CD8-positive, alpha-beta memory T cell (primary cell): ENCODE results near the gene FFAR3. TPM values are rescaled to one million over a fixed set of nuclear protein-coding genes. Genes with fewer than 3 reads are reported as not detected.

Experiments
- CTCF ChIA-PET: fragments of 350-600 bp; sonication (Branson Sonifier 250); formaldehyde crosslinking; loops from one replicate; lab custom pipeline; 2021; ENCODE audit warnings: antibody characterized with exemption; lab: Charles Lee
- POLR2A ChIA-PET: fragments of 350-600 bp; sonication (Branson Sonifier 250); formaldehyde crosslinking; loops from one replicate; lab custom pipeline; 2021; ENCODE audit warnings: antibody characterized with exemption; lab: Charles Lee
- DNase-seq, 5 donors: peaks; one replicate each; pipeline versions ENCODE4 v3.0.0 to v3.0.0-alpha.2; 2020 to 2022; ENCODE audit warnings: mixed read lengths in 1 of 5
- H3K27ac ChIP-seq: one replicate; pipeline ENCODE4 v1.7.0; 2013; ENCODE audit warnings: low read depth, mild to moderate bottlenecking, low read length, moderate library complexity
- H3K27me3 ChIP-seq: 2 replicates; pipeline ENCODE4 v1.7.0; 2013; ENCODE audit warnings: low read length, mild to moderate bottlenecking; ENCODE audit not compliant: insufficient read depth, poor library complexity, severe bottlenecking
- H3K36me3 ChIP-seq: 2 replicates; pipeline ENCODE4 v1.7.0; 2013; ENCODE audit warnings: mild to moderate bottlenecking, low read length, moderate library complexity; ENCODE audit not compliant: insufficient read depth
- H3K4me1 ChIP-seq: 2 replicates; pipeline ENCODE4 v1.7.0; 2013; ENCODE audit warnings: mild to moderate bottlenecking, low read length, moderate library complexity; ENCODE audit not compliant: insufficient read depth
- H3K4me3 ChIP-seq: 2 replicates; pipeline ENCODE4 v1.7.0; 2013; ENCODE audit warnings: mild to moderate bottlenecking, low read length
- H3K9me3 ChIP-seq: 2 replicates; pipeline ENCODE4 v1.7.0; 2013; ENCODE audit warnings: mild to moderate bottlenecking, low read length
- H3K27ac Mint-ChIP-seq, 8 donors: one replicate each; pipeline ENCODE4 v1.8.0; 2020 to 2021; ENCODE audit warnings: mixed read lengths in 8 of 8, mild to moderate bottlenecking in 6 of 8, inconsistent platforms in 3 of 8, moderate library complexity in 3 of 8
- H3K27me3 Mint-ChIP-seq, 2 donors: one replicate each; pipeline ENCODE4 v1.8.0; 2020 to 2021; ENCODE audit warnings: mixed read lengths in 2 of 2, mild to moderate bottlenecking in 1 of 2, moderate library complexity in 1 of 2
- H3K36me3 Mint-ChIP-seq, 3 donors: one replicate each; pipeline ENCODE4 v1.8.0; 2020 to 2021; ENCODE audit warnings: mixed read lengths in 3 of 3, inconsistent platforms in 1 of 3, mild to moderate bottlenecking in 1 of 3
- H3K4me1 Mint-ChIP-seq, 3 donors: one replicate each; pipeline ENCODE4 v1.8.0; 2020 to 2021; ENCODE audit warnings: mixed read lengths in 3 of 3, inconsistent platforms in 1 of 3, mild to moderate bottlenecking in 1 of 3
- H3K4me3 Mint-ChIP-seq, 7 donors: one replicate each; pipeline ENCODE4 v1.8.0; 2020 to 2021; ENCODE audit warnings: mixed read lengths in 7 of 7, mild to moderate bottlenecking in 6 of 7, moderate library complexity in 4 of 7, inconsistent platforms in 2 of 7
- H3K9me3 Mint-ChIP-seq, 5 donors: one replicate each; pipeline ENCODE4 v1.8.0; 2020 to 2022; ENCODE audit warnings: mixed read lengths in 5 of 5, mild to moderate bottlenecking in 3 of 5, moderate library complexity in 2 of 5, inconsistent platforms in 1 of 5
- polyA plus RNA-seq: library from polyadenylated mRNA; unstranded; fragments of 300-500 nt; fragmentation: Illumina TruSeq; gene quantifications from one replicate; pipeline ENCODE4 v1.2.3, GENCODE V29; 2021
- total RNA-seq, 2 experiments: library from RNA; stranded (reverse); gene quantifications; one replicate each; pipeline ENCODE4 v1.2.3, GENCODE V29; 2021

The FFAR3 gene, protein sequence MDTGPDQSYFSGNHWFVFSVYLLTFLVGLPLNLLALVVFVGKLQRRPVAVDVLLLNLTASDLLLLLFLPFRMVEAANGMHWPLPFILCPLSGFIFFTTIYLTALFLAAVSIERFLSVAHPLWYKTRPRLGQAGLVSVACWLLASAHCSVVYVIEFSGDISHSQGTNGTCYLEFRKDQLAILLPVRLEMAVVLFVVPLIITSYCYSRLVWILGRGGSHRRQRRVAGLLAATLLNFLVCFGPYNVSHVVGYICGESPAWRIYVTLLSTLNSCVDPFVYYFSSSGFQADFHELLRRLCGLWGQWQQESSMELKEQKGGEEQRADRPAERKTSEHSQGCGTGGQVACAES
- total RNA-seq (not detected), polyA plus RNA-seq (not detected)

DNA sequence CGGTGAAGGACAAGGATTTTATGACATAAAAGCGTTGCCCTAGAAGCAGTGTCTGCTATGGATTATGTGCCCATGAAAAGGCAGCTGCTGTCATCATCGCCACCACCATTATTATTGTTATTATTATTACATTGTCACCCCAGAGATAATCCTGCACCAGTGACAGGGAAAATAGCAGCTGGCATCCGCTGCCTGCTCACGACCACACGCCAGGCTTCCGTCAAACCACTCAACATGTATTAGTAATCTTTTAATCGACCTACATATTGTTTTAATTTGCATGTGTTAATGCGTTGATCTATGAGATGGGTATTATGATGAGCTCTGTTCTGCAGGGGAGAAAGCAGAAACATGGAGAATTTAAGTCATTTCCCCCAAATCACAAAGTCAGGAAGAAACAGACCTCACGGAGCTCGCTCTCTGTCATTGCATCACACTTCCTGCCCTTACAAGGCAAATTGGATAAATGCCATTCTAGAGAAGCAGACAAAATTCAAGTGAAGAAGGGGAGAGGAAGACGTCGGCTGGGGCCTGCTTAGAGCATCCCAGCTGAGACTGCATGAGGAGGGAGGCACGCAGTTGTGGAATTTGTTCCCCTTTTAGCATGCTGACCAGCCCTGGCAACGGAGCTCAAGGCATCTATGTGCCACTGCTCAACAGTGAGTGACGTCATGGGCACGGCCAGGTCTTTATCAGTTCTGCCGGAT lies at the start of gene FFAR3:
TSS of gene FFAR3 (plus strand) at position 594 of the 707 bp plus-strand sequence. CDS start 431 bp downstream, outside the sequence.
- no peak for DNase-seq
- Histone ChIP-seq H3K27ac (no peak within 1 kb of the TSS), H3K36me3 (no peaks in the 10 kb centered on the region), H3K4me3 (no peak within 1 kb of the TSS), H3K27me3 (no peaks in the 10 kb centered on the region), H3K4me1 (peaks cover under 1% of the 10 kb centered on the region), H3K9me3 (no peaks in the 10 kb centered on the region)
- no peaks in the 10 kb centered on the region for H3K9me3 Mint-ChIP-seq
- peaks cover 6 to 9% (median 9%) of the 10 kb centered on the region in 3 donors for H3K4me1 Mint-ChIP-seq
- H3K27ac Mint-ChIP-seq = peak within 1 kb of the TSS in 2 of 8 donors; percentile 2 to 61
- POLR2A ChIA-PET = no interaction called here
- H3K36me3 Mint-ChIP-seq = no peaks in the 10 kb centered on the region
- peak within 1 kb of the TSS in 2 of 7 donors; percentile 5 to 16 for H3K4me3 Mint-ChIP-seq
- H3K27me3 Mint-ChIP-seq = peaks cover 15 to 25% of the 10 kb centered on the region in 2 donors
- CTCF ChIA-PET = interaction anchor here (1.1 kb wide), 1 partner anchor 153 kb away, joined by 3 read pairs; no protein-coding TSS in a partner anchor

DNA sequence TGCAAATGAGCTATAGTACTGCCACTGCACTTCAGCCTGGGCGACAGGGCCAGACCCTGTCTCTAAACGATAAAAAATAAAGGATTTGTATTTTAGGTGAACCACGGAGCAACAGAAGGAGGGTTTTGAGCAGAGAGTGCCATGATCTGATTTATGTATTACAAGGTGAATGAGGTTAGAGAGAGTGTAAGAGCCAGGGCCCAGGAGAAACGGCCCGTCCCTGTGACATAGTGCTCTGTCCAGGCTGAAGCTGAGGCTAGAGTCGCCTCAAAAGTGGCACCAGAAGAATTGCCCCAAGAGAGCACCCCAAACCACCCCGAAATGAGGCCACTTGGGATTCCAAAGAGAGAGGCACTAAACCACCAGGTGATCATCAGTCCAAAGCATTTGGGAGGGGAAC lies 49.4 kb upstream of the FFAR3 start:
- H3K27me3 Mint-ChIP-seq = peaks cover 4 to 8% of the 10 kb centered on the region in 2 donors
- H3K9me3 ChIP-seq = no peaks in the 10 kb centered on the region
- no peaks in the 10 kb centered on the region for H3K9me3 Mint-ChIP-seq
- no peaks in the 10 kb centered on the region for H3K27me3 ChIP-seq
- H3K4me3 ChIP-seq = no peak overlapping the region
- H3K36me3 Mint-ChIP-seq = no peaks in the 10 kb centered on the region
- H3K36me3 ChIP-seq = no peaks in the 10 kb centered on the region
- no peaks in the 10 kb centered on the region for H3K4me1 ChIP-seq
- peak overlapping the region; percentile 61 for H3K27ac ChIP-seq
- no peak overlapping the region for H3K27ac Mint-ChIP-seq
- no peak for DNase-seq
- ChIA-PET CTCF (no interaction called here), POLR2A (no interaction called here)
- H3K4me3 Mint-ChIP-seq = no peak overlapping the region
- H3K4me1 Mint-ChIP-seq = no peaks in the 10 kb centered on the region

DNA sequence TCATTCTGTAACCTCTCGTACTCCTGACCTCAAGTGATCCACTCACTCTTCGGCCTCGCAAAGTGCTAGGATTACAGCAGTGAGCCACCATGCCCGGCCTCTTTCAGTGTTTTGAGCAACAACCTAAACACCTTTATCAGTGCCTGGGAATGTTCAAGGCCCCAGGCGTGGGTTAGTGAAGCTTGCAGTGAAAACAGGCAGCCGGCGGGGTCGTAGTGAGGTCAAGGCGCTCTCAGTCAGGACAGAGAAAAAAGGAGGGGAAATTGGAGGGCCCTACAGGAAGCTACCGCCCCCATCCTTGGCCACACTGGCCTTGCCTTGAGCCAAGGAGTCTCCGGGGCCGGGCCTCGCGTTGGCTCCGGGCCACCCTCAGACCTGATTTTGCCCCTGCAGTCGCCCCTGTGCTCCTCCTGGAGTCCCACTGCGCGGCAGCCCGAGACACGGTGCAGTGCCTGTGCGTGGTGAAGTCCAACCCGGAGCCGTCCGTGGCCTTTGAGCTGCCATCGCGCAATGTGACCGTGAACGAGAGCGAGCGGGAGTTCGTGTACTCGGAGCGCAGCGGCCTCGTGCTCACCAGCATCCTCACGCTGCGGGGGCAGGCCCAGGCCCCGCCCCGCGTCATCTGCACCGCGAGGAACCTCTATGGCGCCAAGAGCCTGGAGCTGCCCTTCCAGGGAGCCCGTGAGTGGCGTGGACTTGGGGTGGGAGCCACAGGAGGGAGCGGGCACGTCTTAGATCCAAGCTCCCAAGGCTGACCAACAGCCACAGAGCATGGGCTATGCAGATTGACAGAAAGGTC lies 48.6 kb upstream of the FFAR3 start:
- H3K36me3 ChIP-seq = no peaks in the 10 kb centered on the region
- Mint-ChIP-seq H3K36me3 (no peaks in the 10 kb centered on the region), H3K4me1 (no peaks in the 10 kb centered on the region), H3K9me3 (no peaks in the 10 kb centered on the region), H3K27ac (no peak overlapping the region), H3K4me3 (no peak overlapping the region), H3K27me3 (peaks cover 4 to 8% of the 10 kb centered on the region in 2 donors)
- ChIA-PET POLR2A (no interaction called here), CTCF (no interaction called here)
- no peak for DNase-seq
- no peak overlapping the region for H3K4me3 ChIP-seq
- no peaks in the 10 kb centered on the region for H3K27me3 ChIP-seq
- H3K27ac ChIP-seq = peak overlapping the region; percentile 61
- H3K9me3 ChIP-seq = no peaks in the 10 kb centered on the region
- H3K4me1 ChIP-seq = no peaks in the 10 kb centered on the region

GRCh38 chr19:35310331-35310730 lies 47.9 kb upstream of the FFAR3 start:
- H3K27ac ChIP-seq = no peak overlapping the region
- H3K9me3 ChIP-seq = no peaks in the 10 kb centered on the region
- no peaks in the 10 kb centered on the region for H3K36me3 ChIP-seq
- no peaks in the 10 kb centered on the region for H3K4me1 ChIP-seq
- POLR2A ChIA-PET = interaction anchor here (0.8 kb wide), 1 partner anchor 116 kb away, joined by 3 read pairs; no protein-coding TSS in a partner anchor
- Mint-ChIP-seq H3K36me3 (no peaks in the 10 kb centered on the region), H3K4me3 (no peak overlapping the region), H3K27me3 (peaks cover 4 to 8% of the 10 kb centered on the region in 2 donors), H3K27ac (no peak overlapping the region), H3K9me3 (no peaks in the 10 kb centered on the region), H3K4me1 (no peaks in the 10 kb centered on the region)
- no peak overlapping the region for H3K4me3 ChIP-seq
- no peaks in the 10 kb centered on the region for H3K27me3 ChIP-seq
- no peak for DNase-seq
- CTCF ChIA-PET = no interaction called here

GRCh38 chr19:35310811-35311465 lies 47.3 kb upstream of the FFAR3 start:
- H3K9me3 ChIP-seq = no peaks in the 10 kb centered on the region
- POLR2A ChIA-PET = interaction anchor here (0.8 kb wide), 1 partner anchor 117 kb away, joined by 3 read pairs; no protein-coding TSS in a partner anchor
- CTCF ChIA-PET = no interaction called here
- Mint-ChIP-seq H3K27ac (no peak overlapping the region), H3K36me3 (no peaks in the 10 kb centered on the region), H3K9me3 (no peaks in the 10 kb centered on the region), H3K27me3 (peaks cover 4 to 8% of the 10 kb centered on the region in 2 donors), H3K4me1 (no peaks in the 10 kb centered on the region), H3K4me3 (no peak overlapping the region)
- no peak overlapping the region for H3K4me3 ChIP-seq
- no peaks in the 10 kb centered on the region for H3K4me1 ChIP-seq
- no peak for DNase-seq
- no peak overlapping the region for H3K27ac ChIP-seq
- H3K36me3 ChIP-seq = no peaks in the 10 kb centered on the region
- H3K27me3 ChIP-seq = no peaks in the 10 kb centered on the region

DNA sequence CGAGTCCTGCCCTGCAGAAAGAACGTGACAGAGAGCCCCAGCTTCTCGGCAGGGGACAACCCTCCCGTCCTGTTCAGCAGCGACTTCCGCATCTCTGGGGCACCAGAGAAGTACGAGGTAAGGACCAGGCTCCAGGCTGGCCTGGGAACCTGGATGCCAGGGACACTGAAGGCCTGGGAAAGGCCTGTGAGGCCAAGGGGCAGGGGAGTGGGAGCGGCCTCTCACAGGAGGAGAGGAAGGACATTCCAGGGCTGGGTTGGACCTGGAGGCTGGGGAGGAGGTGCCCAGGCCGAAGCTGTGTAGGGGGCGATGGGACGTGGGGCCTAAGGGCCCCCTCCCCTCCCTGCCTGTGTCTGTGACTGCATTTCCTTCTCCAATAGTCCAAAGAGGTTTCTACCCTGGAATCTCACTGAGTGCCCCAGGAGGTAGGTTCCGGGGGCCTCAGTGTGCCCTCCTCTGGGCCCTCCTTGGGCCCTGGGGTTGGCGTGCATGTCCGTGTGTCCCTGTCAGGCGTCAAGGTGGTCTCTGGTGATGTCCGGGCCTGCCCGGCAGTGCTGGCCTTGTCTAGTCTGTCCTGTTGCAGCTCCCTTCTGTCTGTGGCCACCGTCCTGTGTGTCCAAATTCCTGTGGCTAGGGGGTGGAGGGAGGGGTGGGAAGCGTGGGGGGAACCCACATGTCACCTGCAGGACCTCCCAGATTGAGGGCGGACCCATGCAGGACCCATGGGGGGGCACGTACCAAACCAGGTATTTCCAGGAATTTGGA lies 46.2 kb upstream of the FFAR3 start:
- POLR2A ChIA-PET = no interaction called here
- Mint-ChIP-seq H3K4me3 (no peak overlapping the region), H3K9me3 (no peaks in the 10 kb centered on the region), H3K4me1 (no peaks in the 10 kb centered on the region), H3K36me3 (no peaks in the 10 kb centered on the region), H3K27me3 (peaks cover 4 to 8% of the 10 kb centered on the region in 2 donors), H3K27ac (peak overlapping the region in 1 of 8 donors; percentile 21)
- no peaks in the 10 kb centered on the region for H3K36me3 ChIP-seq
- H3K9me3 ChIP-seq = no peaks in the 10 kb centered on the region
- DNase-seq = no peak
- H3K27me3 ChIP-seq = no peaks in the 10 kb centered on the region
- H3K27ac ChIP-seq = no peak overlapping the region
- CTCF ChIA-PET = interaction anchor here (0.6 kb wide), 1 partner anchor 27 kb away, joined by 3 read pairs; no protein-coding TSS in a partner anchor
- no peaks in the 10 kb centered on the region for H3K4me1 ChIP-seq
- no peak overlapping the region for H3K4me3 ChIP-seq

DNA sequence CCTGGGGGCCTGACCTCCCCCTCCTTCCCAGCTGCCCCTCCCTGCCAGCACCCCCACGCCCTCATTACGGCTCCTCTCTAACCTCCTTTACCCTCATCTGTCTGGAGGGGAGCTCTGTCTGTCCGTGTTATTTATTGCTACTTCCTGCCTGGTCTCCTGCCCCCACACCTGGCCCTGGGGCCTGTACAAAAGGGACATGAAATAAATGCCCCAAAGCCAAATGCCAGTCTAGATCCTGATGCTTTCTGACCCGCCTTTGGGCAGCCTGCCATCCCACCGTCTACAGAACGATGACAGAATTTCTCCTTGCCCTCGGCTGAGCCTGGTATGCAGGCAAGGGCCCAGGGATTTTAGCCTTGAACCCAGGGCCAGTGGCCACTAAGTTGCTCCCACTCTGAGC lies 44.7 kb upstream of the FFAR3 start:
- Mint-ChIP-seq H3K4me1 (peaks cover 0 to 1% (median 0%) of the 10 kb centered on the region in 3 donors), H3K27ac (no peak overlapping the region)

More for the DNA sequence above, 44.7 kb upstream of the FFAR3 start:
- Histone ChIP-seq H3K36me3 (no peaks in the 10 kb centered on the region), H3K4me3 (no peak overlapping the region), H3K4me1 (no peaks in the 10 kb centered on the region), H3K27ac (no peak overlapping the region), H3K9me3 (no peaks in the 10 kb centered on the region), H3K27me3 (no peaks in the 10 kb centered on the region)
- ChIA-PET POLR2A (no interaction called here), CTCF (no interaction called here)
- DNase-seq = no peak
- Mint-ChIP-seq H3K4me3 (no peak overlapping the region), H3K36me3 (no peaks in the 10 kb centered on the region), H3K27me3 (peaks cover 4% of the 10 kb centered on the region in 2 donors), H3K9me3 (no peaks in the 10 kb centered on the region)
